ENCODE data around the gene PAX8.

DNA sequence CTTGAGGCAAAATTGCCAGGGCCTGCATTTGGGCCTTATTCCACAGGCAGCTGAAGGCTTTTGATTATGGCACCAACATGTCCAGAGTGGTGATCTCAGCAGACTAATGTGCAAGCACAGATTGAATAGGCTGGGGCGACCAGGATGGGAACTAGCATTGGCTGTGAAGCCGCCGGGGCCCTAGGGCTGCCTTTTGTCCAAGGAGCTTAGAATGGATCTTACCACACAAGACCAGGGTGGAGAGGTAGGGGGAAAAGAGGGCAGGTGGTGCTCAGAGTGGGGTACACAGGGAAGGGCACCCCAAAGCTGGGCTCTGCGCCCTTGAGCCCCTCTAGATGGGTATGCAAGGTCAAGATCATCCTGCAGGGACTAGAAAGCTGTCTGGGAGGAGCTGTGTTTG is 81.9 kb downstream of the PAX8 start:
- TF ChIP-seq, protein P1, sequence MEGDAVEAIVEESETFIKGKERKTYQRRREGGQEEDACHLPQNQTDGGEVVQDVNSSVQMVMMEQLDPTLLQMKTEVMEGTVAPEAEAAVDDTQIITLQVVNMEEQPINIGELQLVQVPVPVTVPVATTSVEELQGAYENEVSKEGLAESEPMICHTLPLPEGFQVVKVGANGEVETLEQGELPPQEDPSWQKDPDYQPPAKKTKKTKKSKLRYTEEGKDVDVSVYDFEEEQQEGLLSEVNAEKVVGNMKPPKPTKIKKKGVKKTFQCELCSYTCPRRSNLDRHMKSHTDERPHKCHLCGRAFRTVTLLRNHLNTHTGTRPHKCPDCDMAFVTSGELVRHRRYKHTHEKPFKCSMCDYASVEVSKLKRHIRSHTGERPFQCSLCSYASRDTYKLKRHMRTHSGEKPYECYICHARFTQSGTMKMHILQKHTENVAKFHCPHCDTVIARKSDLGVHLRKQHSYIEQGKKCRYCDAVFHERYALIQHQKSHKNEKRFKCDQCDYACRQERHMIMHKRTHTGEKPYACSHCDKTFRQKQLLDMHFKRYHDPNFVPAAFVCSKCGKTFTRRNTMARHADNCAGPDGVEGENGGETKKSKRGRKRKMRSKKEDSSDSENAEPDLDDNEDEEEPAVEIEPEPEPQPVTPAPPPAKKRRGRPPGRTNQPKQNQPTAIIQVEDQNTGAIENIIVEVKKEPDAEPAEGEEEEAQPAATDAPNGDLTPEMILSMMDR (IDR thresholded peaks at IDR 0.05; ENCODE audit: low read depth, low read length) = no peak
- no peak for TF ChIP-seq EZH2phosphoT487 (IDR thresholded peaks at IDR 0.05; ENCODE audit: low read depth)
